HG03097 (cell line): ENCODE measurements around the gene CPTP.
A peak's percentile ranks its signal among the peaks of the same experiment; 100 is the strongest.

Source experiments
- ATAC-seq: cut with Tn5 transposase; IDR thresholded peaks from one replicate; pipeline ENCODE4 v1.9.1; 2021; ENCODE audit not compliant: unreplicated experiment, low FRiP score

The CPTP gene

DNA sequence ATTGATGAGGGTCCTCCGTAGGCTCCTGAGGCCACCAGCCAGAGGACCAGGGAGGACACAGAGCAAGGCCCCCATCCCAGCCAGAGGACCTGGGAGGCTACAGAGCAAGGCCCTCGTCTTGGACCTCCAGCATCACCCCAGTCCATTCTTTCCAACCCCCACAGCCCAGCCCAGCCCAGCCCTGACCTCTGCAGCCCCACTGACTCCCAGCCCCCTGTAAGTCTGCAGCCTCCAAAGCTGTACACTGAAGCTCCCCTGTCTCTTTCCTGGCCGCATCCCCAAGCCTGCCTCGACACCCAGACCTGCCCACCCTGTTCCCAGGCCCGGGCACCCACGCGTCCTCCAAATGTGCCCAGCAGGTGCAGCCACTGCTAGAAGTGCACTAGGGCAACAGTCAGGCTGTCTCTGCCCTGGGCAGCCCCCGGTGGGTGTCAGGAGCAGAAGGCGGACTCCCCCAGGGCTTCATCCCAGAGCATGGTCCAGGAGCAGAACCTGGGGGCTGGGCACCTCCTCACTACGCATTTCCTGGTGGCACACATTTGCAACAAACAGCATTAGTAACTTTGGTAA lies 22.5 kb downstream of the CPTP start:
- no peak for ATAC-seq

DNA sequence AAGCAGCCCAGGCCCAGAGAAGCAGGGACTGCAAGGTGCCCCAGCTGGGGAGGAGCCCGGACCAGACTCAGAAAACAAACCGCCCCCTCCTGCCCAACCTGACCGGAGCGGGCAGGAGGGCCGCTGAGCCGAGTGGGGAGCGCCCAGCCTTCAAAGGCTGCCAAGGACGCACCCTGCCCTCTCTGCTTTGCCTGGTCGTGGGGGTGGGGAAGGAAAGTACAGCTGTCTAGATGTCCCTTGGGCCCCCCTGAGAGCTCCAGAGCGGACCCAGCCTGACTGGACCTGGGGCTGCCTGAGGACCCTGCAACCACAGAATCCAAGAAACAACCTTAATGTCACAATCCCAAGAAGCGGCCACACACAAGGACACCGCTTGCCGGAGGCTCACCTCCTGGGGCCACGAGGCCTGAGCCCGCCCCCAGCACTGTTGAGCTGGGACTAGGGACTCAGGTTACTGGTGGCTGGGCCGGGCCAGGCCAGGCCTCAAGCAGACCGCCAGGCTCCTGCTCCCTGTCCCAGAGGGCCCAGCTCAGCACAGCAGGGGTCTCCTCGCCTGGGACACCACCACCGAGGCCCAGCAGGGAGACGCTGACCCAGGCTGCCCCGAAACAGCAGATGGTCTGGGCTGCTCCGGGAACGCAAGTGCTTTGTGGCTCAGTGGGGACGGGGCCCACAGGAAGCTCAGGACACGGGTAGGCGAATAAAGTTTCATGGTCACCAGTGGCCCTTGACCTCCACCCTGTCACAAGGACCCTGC lies 23.2 kb downstream of the CPTP start:
- ATAC-seq, result no peak

DNA sequence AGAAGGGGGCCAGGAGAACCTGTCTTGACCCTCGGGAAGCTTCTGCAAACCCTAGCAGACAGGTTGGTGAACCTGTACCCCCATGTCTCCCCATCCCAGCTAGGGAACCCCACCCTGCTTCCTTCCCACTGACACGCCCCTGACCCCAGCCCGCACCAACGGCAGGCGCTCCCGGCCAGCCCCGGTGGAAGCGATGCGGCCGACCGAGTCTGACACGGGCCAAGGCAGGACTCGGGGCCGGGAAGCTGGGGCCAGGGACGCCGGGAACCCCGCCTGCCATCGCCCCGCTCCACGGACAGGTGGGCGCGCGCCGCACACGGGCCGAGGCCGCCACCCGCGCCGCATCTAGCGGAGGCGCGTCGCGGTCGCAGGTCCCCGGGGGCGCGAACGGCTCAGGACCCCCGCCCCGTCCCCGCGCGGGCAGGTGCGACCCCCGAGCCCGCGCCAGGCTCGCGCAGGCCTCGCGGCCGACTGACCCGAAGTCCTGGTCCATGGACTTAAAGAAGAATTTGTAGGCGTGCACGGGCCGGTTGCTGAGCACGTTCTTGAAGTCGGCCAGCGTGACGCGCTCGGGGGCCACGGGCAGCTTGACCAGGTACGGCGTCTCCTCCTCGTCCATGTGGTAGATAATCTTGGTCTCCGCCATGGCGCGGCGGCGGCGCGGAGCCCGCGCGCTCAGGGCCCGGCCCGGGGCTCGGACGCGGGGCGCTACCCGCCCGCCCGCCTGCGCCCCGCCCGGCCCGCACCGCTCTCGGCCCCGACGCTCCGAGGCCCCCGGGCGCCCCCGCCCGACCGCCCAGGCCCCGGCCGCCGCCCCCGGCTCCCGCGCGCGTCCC lies 24.0 kb downstream of the CPTP start:
- peak; percentile 16 for ATAC-seq

DNA sequence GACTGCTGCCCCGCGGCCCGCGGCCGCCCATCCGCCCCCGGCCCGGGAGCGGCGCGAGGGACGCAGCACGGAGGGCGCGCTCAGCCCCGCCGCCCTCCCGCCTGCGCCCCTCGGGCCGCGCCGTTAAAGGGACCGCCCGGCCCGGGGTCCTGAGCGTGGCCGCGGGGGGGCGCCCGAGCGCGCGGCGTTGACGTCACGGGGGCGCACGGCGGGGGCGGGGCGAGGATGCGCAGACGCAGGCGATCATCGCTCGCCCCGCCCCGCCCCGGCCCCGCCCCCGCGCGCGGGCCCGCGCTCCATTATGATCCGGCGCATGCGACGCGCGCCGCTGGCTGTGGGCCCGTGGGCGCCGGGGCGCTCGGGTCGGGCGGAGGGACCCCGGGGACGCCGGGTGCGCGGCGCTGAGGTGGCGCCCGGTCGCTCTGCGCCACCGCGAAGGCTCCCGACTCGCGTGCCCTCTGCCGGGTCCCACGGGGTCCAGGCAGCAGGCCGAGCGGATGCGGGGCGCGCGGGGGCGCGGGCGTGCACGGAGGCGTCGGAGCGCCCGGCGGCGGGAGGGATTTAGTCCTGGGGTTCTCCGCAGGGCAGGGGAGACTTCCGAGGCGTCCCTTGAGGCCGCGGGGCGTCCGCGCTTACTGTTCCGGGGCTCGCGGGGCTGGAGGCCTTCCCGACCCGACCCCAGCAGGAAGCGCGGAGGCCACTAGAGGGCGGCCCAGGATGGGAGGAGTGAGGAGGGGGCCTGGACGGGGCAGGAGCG lies 24.8 kb downstream of the CPTP start, which contains the start of gene DVL1:
Gene DVL1, minus strand, starts transcription at position 163 of the 757 bp plus-strand sequence. CDS start 353 bp downstream, outside the sequence.
- ATAC-seq, result peak; percentile 51

DNA sequence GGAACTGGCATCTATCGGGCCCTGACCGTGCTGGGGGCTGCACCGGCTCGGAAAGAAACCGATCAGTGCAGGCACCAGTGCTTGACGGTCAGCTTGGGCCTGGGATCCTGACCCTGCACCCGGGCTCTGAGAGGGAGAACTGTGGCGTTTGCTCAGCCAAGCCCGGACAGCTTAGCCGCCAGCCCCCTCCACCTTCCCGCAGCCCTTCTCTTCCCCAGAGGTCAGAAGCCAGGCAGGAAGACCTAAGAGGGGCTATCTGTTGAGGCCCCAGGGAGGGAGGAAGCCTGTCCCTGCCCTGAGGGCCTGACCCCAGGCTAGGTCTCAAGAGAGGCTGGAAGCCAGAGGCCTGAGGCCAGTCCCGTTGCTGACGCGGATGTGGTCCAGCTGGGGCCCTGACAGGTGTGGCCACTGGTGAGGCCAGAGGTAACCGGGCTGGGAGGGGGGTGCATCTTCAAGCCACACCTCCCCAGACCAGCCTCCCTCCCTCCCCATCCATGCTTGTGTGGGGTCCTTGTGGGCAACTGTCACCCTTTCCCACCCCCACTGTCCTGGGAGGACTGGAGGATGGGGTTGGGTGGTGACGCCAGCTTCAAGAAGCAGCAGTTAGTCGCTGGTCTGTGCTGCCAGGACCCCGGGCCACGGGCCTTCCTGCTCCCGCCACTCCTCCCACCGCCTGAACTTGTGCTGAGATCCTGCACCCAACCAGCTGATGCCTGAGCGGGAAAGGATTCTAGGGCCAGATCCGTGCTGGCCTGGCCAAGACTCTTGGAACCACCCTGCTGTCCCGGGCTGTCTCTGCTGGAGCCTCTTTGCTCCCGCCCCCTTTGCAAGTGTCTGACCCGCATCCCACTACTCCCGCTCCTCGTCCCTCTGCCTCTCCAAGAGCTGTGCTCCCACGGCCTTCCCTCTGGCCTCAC lies 27.2 kb downstream of the CPTP start:
- ATAC-seq, result no peak

DNA sequence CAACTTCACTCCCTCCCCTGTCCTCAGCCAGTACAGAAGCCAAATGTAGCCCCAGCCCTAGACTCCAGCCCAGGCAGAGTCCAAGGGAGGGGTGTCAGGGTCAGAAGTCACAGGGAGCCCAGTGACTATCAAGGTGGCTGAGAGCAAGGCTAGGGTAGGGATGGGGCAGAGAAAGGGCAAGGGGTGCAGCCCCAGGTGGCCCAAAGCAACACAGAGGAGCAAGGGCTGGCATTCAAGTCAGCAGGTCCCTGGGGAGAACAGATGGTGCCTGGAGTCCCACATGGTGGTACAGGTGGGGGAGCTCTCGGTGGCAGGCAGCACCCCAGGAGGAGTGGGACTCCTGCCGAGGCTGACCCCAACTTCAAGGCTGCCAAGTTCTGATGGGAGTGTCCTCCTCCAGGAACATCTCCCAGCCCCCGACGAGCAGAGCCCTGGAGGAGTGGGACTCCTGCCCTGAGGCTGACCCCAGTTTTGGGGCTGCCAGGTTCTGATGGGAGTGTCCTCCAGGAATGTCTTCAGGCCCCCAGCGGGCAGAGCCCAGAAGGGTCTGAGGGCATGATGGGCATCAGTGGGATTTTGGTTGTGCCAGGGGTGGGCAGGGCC lies 28.3 kb downstream of the CPTP start:
- no peak for ATAC-seq

DNA sequence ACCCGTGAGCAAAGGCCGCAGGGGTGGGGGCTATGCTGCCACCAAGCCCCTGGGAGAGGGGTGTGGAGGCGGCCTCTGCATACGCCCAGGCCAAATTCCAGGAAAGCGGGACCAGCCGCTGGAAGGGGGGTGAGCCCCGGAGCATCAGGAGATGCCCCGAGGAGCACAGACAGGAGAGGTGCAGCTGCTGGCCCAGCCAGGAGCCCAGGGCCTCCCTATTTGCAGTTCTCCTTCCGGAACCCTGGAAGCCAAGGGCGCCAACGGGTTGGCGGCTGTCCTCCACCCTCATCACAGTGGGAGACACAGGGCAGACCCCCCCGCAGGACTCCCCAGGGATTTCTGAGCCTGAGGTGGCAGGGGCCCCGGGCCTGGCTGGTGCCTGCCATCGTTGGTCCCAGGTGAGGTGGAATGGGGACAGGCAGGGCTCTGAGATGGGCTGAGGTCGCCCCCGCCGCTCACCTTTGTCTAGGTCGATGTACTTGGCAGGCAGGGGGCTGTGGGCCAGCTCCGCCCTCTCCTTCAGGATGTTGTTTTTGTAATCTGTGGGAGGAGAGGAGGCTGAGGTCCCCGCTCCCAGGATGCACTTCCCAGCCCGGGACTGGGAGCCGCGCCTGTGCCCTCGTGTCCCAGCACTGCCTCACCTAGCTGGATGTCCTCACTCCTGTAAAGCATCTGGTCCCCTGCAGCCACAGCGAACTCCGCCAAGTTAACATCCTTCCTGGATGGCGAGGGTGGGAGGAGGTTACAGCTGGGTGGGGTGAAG lies 29.0 kb downstream of the CPTP start:
- no peak for ATAC-seq

DNA sequence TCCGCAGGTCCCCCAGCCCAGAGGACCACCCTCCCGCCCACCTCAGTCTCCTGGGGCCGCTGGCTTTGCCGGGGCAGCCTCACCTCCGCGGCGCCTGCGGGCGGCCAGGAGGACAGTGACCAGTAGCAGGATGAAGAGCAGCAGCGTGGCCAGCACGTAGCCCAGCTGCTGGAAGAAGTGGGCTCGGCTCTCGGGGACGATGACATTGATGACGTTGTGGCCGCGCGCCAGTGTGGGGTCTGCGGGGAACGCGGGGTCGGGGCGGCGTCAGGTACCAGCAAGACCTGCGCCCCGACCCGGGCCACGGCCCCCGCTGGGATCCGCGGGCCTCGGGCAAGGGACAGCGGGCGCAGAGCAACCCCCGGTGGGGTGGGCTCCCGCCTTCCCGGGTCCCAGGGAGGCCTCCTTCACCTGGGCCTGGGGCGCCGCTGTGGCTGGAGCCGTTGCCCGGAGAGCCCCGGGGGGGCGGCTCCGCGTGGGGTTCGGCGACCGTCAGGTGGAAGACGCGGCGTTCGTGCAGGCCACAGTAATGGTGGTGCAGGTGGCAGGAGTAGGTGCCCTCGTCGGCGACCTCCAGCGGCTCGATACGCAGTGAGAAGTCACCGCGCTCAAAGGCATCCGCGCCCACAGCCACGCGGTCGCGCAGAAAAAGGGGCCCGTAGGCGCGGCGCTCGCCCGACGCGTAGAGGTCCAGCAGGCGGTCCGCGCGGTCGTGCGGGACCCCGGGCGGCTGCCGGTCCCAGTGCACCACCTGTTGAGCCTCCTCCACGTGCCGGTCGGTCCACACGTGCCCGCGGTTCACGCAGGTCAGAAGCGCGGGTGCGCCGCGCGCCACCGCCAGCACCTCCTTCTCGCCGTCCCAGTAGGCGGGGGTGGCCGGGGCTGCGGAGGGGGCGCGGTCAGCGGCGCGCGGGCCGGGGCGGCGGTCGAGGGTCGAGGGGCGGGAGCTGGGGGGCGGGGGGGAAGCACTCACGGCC lies 30.0 kb downstream of the CPTP start:
- ATAC-seq, result no peak

DNA sequence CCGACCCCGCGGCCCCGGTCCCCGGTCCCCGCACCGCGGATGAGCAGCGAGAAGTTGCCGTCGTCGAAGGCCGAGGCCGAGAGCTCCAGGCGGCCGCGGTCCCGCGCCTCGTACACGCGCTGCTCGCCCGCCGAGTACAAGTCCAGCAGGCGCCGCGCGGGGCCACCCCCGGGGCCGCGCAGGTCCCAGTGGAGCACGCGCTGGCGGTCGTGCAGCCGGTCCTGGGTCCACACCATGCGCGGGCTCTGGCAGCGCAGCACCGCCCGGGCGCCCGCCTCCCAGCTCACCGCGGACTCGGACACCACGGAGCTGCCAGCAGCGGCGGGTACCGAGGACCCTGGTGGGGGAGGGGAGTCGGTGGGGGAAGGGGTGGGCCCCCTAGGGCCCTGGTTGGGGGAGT lies 30.8 kb downstream of the CPTP start:
- no peak for ATAC-seq

DNA sequence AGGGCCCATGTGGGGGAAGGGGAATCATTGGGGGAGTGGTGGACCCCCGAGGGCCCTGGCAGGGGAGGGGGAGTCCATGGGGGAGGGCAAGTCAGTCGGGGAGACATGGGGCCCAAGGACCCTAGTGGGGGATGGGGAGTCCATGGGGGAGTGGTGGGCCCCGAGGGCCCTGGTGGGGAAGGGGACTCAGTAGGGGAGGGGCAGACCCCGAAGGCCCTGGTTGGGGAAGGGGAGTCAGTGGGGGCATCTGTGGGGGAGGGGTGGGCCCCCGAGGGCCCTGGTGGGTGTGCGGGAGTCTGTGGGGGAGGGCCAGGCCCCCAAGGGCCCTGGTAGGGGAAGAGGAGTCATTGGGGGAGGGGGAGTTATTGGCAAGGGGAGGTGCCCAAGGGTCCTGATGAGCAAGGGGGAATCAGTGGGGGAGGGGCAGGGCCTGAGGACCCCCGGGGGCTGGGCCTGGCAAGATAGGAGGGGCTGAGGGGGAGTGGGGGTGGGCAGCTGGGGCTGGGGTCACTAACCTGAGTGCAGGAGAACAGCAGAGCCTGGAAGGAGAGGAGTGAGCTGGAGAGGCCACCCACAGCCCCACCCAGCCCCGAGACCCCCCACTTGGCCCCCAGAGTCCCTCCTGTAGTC lies 31.7 kb downstream of the CPTP start:
- ATAC-seq, result no peak

DNA sequence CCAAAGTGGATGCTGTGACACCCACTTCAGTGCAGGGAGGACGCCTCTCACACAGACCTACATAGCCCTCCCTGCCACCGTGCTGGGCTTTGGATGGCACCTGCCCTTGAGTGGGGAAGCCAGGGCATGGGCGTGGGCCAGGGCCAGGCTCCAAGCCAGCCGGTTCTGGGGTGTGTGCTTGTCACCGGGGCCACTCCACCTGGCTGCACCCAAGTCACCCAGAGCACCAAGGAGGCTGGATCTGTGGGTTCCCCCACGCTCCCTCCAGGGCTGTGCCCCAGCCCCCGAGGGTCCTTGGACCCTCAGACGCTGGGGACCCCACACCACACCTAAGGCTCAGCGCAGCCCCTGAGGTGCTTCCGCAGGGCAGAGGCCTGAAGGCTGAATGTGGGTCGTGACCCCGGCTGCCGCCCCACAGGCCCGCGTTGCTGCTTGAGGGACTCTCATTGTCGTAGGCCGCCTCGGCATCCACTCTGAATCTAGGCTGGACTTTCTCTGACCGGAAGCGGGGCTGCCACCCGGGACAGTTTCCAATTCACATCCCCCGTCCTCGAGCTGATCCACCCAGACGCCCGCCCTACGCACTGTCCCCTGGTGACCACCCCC lies 32.3 kb downstream of the CPTP start:
- no peak for ATAC-seq

DNA sequence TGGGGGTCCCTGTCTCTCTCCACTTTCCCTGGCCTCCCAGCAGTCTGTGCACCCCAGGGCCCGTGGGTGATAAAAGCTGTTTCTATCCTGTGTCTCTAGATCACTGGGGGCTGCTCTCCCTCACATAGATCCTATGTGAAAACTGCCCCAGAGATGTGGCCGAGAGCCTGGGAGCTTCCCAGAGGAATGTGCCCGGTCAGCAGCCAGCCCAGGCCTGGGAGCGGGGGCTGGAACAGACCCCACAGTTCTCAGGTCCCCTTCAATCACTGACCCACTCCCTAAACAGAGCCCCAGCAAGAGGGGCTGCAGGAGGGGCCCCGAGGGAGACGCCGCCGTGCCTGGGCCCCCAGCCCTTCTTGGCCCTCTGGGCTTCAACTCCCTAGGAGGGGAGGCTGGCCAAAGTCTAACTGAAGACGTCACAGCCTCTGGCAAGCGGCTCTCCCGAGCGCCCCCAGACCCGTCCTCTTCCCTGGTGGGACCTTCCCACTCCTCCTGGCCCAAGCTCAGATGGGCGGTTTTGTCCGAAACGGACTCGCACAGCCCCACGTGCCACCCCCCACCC lies 33.4 kb downstream of the CPTP start:
- ATAC-seq, result no peak

DNA sequence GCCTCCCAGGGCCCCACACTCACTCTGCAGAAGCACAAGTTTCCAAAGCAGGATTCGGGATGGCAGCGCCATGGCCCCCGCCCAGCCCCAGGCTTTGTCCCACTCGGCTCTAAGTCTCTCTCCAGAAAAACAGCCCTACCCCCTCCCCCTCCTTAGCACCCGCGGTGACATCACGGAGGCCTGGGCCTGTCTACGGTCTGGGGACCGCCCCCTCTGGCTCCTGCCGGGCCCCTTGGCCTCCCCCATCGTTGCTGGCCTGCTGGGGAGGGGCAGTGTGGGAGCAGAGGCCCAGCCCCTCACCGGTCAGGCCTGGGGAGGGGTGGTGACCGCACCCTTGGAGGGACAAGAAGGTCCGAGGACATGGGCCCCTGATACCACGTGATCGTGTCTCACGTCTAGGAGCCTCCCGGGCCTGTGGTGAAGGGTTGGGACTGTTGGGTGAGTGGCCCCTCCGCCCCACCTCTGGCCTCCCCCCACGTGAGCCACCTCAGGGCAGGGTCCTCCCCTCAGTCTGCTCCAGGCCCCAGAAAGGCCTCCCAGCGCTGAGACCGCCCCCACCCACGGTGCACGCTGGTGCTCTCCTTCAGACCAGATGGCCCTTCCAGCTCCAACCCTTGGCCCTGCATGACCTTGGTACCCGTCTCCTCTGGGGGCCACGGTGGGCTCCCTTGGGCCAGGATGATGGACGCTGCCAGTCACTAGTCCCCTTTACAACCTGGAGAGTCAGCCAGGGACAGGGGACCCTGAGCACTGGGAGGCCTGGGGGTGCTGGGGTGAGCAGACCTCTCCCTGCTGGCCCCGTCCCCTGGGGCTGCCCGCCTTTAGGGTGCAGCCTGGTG lies 34.0 kb downstream of the CPTP start, which contains the start of gene MXRA8:
Gene MXRA8, minus strand, starts transcription at position 123 of the 839 bp plus-strand sequence. Its CDS starts 51 bp downstream, at position 72.
- ATAC-seq, result no peak

DNA sequence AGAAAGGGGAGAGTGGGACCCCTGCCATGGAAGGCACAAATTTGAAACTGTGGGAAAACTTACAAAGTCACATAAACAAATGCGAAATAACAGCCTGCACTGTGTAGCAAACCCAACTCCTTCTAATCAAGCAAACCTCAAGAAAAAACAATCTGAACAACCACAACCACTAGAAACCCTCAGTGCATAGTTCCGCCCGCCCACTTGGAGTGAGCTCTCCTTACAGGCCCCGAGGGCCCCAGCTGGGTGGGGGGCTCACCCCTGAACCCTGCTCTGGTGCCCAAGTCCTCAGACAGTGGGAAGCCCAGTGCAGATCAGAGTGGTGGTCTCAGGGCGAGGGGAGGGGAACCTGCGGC lies 34.7 kb downstream of the CPTP start:
- ATAC-seq, result no peak
